GM13976 (cell line): ENCODE results near the gene HOXB1.

Experiments used
- DNase-seq: peaks from one replicate; pipeline ENCODE4 v3.0.0; 2012; ENCODE audit warnings: low spot score
- in situ Hi-C: fragments of 300-500 bp; cut with MboI; formaldehyde crosslinking; loops from one replicate; pipeline ENCODE4 v1.12.0; 2022; ENCODE audit warnings: low sequenced_read_pairs, mixed read lengths, inconsistent platforms; ENCODE audit not compliant: unreplicated experiment
- TF ChIP-seq, protein P1 (sequence below): IDR thresholded peaks from 2 replicates; pipeline ENCODE4 v1.5.1; 2012; ENCODE audit warnings: borderline replicate concordance, mild to moderate bottlenecking; ENCODE audit not compliant: insufficient read depth; ENCODE audit errors: extremely low read depth, missing control alignments, control extremely low read depth

HOXB1 gene

DNA sequence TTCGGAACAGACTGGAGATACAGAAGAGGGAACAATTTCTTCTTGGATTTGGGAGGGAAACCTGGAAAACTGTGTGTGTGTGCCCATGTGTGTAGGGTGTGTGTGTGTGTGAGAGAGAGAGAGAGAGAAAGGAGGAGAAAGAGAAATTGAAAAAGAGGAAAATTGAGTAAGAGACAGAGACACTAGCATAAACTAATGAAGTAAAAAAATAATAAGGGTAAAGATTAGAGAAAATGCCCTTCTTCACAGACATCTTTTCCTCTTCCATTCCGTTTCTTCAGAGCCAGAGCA is 28.0 kb upstream of the HOXB1 start:
- in situ Hi-C loops: no loop called here
- no peak for DNase-seq
- TF ChIP-seq, protein P1, sequence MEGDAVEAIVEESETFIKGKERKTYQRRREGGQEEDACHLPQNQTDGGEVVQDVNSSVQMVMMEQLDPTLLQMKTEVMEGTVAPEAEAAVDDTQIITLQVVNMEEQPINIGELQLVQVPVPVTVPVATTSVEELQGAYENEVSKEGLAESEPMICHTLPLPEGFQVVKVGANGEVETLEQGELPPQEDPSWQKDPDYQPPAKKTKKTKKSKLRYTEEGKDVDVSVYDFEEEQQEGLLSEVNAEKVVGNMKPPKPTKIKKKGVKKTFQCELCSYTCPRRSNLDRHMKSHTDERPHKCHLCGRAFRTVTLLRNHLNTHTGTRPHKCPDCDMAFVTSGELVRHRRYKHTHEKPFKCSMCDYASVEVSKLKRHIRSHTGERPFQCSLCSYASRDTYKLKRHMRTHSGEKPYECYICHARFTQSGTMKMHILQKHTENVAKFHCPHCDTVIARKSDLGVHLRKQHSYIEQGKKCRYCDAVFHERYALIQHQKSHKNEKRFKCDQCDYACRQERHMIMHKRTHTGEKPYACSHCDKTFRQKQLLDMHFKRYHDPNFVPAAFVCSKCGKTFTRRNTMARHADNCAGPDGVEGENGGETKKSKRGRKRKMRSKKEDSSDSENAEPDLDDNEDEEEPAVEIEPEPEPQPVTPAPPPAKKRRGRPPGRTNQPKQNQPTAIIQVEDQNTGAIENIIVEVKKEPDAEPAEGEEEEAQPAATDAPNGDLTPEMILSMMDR: no peak

DNA sequence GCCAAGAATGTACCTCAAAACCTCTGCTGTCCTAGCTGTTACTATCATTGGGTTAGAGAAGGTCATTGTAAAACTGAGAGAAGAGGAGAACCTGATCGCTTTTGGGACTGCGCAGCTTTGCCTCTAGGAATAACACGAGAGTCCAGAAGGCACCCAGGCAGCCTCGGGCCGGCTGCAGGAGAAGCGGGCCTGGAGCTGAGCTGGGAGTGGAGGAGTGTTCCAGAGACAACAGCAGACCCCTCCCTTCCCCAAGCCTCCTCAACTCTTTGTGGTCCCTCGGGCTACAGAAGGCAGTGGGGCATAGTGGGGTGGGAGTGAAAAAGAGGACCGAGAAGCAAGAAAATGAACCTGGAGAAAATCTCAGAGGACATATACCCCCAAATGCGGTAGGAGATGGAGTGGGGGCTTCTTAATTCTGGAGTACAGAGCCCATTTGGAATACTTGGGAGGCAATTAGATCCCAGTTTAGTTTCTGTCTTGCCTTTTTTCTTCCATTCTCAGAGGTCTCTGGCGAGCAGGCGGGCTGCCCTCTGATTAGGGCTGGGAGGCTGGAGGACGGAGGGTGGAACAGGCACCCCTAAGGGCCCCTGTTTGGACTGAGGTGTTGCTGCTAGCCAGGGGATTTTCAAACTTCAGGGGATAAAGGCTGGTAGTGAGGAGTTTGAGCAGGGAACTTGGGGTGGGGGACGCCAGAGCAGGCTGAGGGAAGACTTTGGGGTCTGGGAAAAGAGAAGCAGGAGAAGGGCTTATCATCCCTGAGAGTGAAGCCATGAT is 27.4 kb upstream of the HOXB1 start:
- DNase-seq: no peak
- TF ChIP-seq, protein P1: no peak
- in situ Hi-C loops: no loop called here

DNA sequence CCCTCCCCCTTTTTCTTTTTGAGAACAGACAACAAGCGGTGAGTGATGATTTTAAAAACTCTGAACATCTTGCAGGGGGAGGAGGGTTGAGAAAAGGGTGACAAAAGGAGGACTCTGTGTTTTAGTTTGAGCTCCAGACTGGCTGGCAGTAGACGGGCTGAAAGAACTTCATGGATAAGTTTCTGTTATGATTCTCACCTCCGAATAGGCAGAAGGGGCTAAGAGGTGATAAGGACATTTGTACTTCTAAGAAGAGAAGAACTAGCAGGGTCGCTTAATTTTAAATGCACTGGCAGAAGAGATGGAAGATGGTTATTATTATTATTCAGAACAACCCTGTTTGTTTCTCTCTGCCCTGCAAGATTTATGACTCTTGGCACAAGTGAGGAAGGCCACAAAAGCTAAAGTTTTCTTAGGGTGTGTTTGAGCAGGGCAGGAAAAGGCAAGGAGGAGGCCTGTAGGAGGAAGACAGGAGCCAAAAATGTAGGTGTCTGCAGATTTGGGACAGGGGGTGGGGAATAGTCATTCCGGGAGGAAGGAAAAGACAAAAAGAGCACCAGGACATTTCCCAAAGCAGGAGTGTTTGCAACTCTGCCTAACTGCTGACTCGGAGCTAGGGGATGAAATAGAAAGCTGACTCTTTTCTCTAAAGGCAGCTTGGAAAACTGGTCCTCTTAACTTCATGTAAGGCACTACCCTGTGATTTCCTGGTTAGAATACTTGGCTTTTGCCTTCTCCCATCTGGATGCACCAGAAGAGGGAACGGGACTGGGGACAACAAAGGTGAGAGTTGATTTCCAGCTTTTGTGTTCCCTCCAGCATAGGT is 26.0 kb upstream of the HOXB1 start:
- in situ Hi-C loops: no loop called here
- TF ChIP-seq, protein P1: no peak
- no peak for DNase-seq

GRCh38 chr17:48556229-48556575 is 25.4 kb upstream of the HOXB1 start:
- no peak for DNase-seq
- in situ Hi-C loops: no loop called here
- TF ChIP-seq, protein P1: no peak

GRCh38 chr17:48555258-48556228 is 24.7 kb upstream of the HOXB1 start:
- DNase-seq: peak; percentile 58
- in situ Hi-C loops: no loop called here
- TF ChIP-seq, protein P1: no peak
